ENCODE results near the gene NHSL1. TPM values are rescaled to one million over a fixed set of nuclear protein-coding genes. Genes with fewer than 3 reads are reported as not detected.

NHSL1 gene
- total and polyA plus RNA-seq, 2 donors (not counting 3 experiments of a cell fraction or from before 2014, with no cell fraction given), result 24.8 to 55.0 TPM

DNA sequence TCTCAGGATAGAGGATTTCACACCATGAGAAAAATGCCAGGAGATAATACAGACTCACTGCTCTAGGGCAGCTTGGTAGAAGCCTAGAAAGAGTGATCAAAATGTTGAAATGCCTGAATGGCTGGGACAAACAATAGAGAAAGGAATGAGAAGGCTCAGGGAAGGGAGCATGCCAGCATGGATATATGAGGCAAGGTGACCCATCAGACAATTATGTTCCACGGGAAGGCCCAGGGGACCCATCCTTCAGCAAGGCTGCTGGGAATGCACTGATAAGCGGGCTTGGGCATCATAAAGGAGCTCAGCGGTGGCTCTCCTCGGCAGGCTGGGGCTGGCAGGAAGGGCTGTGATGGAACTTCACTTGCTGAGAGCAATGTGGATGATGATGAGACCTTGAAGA lies 83.1 kb downstream of the NHSL1 start:
- ChIA-PET POLR2A (no interaction called here), CTCF (interaction anchor here (1.4 to 1.6 kb wide), 2 partner anchors 11 to 300 kb away, joined by 4 read pairs; no protein-coding TSS in a partner anchor)
- intact Hi-C loops (cut with micrococcal nuclease) (no loop called here), dilution Hi-C loops (cut with MboI; ENCODE audit: extremely low pct_ligation_motif_present, low sequenced_read_pairs) (no loop called here)
- no peak overlapping the region for H2AFZ ChIP-seq (ENCODE audit: low read depth, low read length)
- H3K9me1 ChIP-seq (replicated peaks; ENCODE audit: control insufficient read depth, extremely low read depth, insufficient read depth, low read length), result no peaks in the 10 kb centered on the region
- FAIRE-seq, result no peak
- no peak for DNase-seq (ENCODE audit: low read depth, low spot score)
- TF ChIP-seq GATA2 (IDR thresholded peaks at IDR 0.05; ENCODE audit: insufficient read depth, insufficient read length, low read depth, low read length) (no peak), POLR2A (IDR thresholded peaks at IDR 0.05; ENCODE audit: low read depth, low read length) (no peak), POLR2AphosphoS5 (IDR thresholded peaks at IDR 0.05; ENCODE audit: insufficient read depth, low read depth, low read length) (no peak), MYC (IDR thresholded peaks at IDR 0.05; ENCODE audit: low read depth, low read length) (no peak)
- TF ChIP-seq, protein P1, sequence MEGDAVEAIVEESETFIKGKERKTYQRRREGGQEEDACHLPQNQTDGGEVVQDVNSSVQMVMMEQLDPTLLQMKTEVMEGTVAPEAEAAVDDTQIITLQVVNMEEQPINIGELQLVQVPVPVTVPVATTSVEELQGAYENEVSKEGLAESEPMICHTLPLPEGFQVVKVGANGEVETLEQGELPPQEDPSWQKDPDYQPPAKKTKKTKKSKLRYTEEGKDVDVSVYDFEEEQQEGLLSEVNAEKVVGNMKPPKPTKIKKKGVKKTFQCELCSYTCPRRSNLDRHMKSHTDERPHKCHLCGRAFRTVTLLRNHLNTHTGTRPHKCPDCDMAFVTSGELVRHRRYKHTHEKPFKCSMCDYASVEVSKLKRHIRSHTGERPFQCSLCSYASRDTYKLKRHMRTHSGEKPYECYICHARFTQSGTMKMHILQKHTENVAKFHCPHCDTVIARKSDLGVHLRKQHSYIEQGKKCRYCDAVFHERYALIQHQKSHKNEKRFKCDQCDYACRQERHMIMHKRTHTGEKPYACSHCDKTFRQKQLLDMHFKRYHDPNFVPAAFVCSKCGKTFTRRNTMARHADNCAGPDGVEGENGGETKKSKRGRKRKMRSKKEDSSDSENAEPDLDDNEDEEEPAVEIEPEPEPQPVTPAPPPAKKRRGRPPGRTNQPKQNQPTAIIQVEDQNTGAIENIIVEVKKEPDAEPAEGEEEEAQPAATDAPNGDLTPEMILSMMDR (IDR thresholded peaks at IDR 0.05; ENCODE audit: extremely low read depth in 1 of 2, insufficient read depth in 1 of 2, low read depth in 1 of 2, low read length in 2 of 2), result no peak
- no TSS peak for BruUV-seq (replicated peaks)
- H3K9ac ChIP-seq (replicated peaks; ENCODE audit: extremely low read depth, insufficient read depth, low read length), result no peak overlapping the region
- H3K9me3 ChIP-seq (replicated peaks; ENCODE audit: control insufficient read depth, insufficient read depth, low read length), result no peaks in the 10 kb centered on the region
- no peaks in the 10 kb centered on the region for H3K27me3 ChIP-seq (ENCODE audit: control insufficient read depth in 2 of 2, insufficient read depth in 2 of 2, low read length in 2 of 2)
- H3K36me3 ChIP-seq (ENCODE audit: control insufficient read depth in 2 of 2, extremely low read depth in 1 of 2, insufficient read depth in 2 of 2, low read length in 2 of 2), result peaks cover 4 to 5% of the 10 kb centered on the region in 2 experiments
- no peak overlapping the region for H3K27ac ChIP-seq (ENCODE audit: insufficient read depth, low read depth, low read length)
- no peaks in the 10 kb centered on the region for H4K20me1 ChIP-seq (replicated peaks; ENCODE audit: control insufficient read depth, extremely low read depth, insufficient read depth, low read length)
- H3K4me2 ChIP-seq (ENCODE audit: insufficient read depth, low read length), result no peak overlapping the region
- H3K4me1 ChIP-seq (ENCODE audit: control insufficient read depth, extremely low read depth, insufficient read depth, low read length), result peaks cover 10% of the 10 kb centered on the region
- no peak overlapping the region for H3K4me3 ChIP-seq (replicated peaks in 1 of 3; ENCODE audit: insufficient read depth in 1 of 3, low read depth in 1 of 3, low read length in 3 of 3)
- H3K79me2 ChIP-seq (ENCODE audit: control insufficient read depth, insufficient read depth, low read length), result no peaks in the 10 kb centered on the region

DNA sequence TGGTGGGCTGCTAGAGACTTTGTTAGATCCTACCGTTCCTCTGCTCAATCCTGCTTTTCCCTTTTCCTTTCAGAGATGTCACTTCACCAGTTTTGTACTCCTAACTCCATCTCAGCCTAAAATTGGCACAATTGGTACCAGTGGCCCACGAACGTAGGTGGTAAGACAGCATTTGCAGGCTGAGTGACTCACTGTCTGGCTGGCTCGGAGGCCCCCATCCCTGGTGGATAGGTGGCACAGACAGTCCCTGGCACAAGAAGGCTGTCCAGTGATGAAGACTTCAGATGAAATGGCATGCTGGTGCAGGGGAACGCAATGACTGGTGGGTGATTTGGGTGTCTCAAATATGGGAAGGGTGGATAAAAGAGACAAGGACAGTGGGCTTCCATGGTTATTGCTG lies 84.2 kb downstream of the NHSL1 start:
- Histone ChIP-seq H3K27me3 (ENCODE audit: control insufficient read depth in 2 of 2, insufficient read depth in 2 of 2, low read length in 2 of 2) (no peaks in the 10 kb centered on the region), H3K4me2 (ENCODE audit: insufficient read depth, low read length) (no peak overlapping the region), H3K36me3 (ENCODE audit: control insufficient read depth in 2 of 2, extremely low read depth in 1 of 2, insufficient read depth in 2 of 2, low read length in 2 of 2) (peaks cover 5% of the 10 kb centered on the region in 2 experiments), H3K9me3 (replicated peaks; ENCODE audit: control insufficient read depth, insufficient read depth, low read length) (no peaks in the 10 kb centered on the region), H3K4me3 (replicated peaks in 1 of 3; ENCODE audit: insufficient read depth in 1 of 3, low read depth in 1 of 3, low read length in 3 of 3) (no peak overlapping the region), H2AFZ (ENCODE audit: low read depth, low read length) (no peak overlapping the region), H3K79me2 (ENCODE audit: control insufficient read depth, insufficient read depth, low read length) (no peaks in the 10 kb centered on the region), H3K27ac (ENCODE audit: insufficient read depth, low read depth, low read length) (no peak overlapping the region), H4K20me1 (replicated peaks; ENCODE audit: control insufficient read depth, extremely low read depth, insufficient read depth, low read length) (no peaks in the 10 kb centered on the region), H3K9ac (replicated peaks; ENCODE audit: extremely low read depth, insufficient read depth, low read length) (no peak overlapping the region), H3K9me1 (replicated peaks; ENCODE audit: control insufficient read depth, extremely low read depth, insufficient read depth, low read length) (no peaks in the 10 kb centered on the region), H3K4me1 (ENCODE audit: control insufficient read depth, extremely low read depth, insufficient read depth, low read length) (peaks cover 20% of the 10 kb centered on the region)
- dilution Hi-C loops (cut with MboI; ENCODE audit: extremely low pct_ligation_motif_present, low sequenced_read_pairs), result no loop called here
- ChIA-PET CTCF (interaction anchor here (1.6 kb wide), 1 partner anchor 299 kb away, joined by 4 read pairs; no protein-coding TSS in a partner anchor), POLR2A (no interaction called here)
- DNase-seq (ENCODE audit: low read depth, low spot score), result no peak
- no TSS peak for BruUV-seq (replicated peaks)
- intact Hi-C loops (cut with micrococcal nuclease), result no loop called here
- no peak for TF ChIP-seq MYC (IDR thresholded peaks at IDR 0.05; ENCODE audit: low read depth, low read length)
- TF ChIP-seq POLR2A (IDR thresholded peaks at IDR 0.05; ENCODE audit: low read depth, low read length), result no peak
- TF ChIP-seq, protein P2, sequence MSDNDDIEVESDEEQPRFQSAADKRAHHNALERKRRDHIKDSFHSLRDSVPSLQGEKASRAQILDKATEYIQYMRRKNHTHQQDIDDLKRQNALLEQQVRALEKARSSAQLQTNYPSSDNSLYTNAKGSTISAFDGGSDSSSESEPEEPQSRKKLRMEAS (IDR thresholded peaks at IDR 0.05; ENCODE audit: insufficient read depth, insufficient read length), result no peak
- no peak for TF ChIP-seq JUN (IDR thresholded peaks at IDR 0.05; ENCODE audit: borderline replicate concordance, insufficient read depth, insufficient read length, low read depth)
- TF ChIP-seq GATA2 (IDR thresholded peaks at IDR 0.05; ENCODE audit: insufficient read depth, insufficient read length, low read depth, low read length), result no peak
- TF ChIP-seq EZH2 (IDR thresholded peaks at IDR 0.05; ENCODE audit: borderline replicate concordance, low read depth, low read length, severe bottlenecking), result no peak
- TF ChIP-seq, protein P1 (IDR thresholded peaks at IDR 0.05; ENCODE audit: extremely low read depth in 1 of 2, insufficient read depth in 1 of 2, low read depth in 1 of 2, low read length in 2 of 2), result no peak
- TF ChIP-seq POLR2AphosphoS5 (IDR thresholded peaks at IDR 0.05; ENCODE audit: insufficient read depth, low read depth, low read length), result no peak
- TF ChIP-seq FOS (IDR thresholded peaks at IDR 0.05; ENCODE audit: borderline replicate concordance, insufficient read depth, low read length), result no peak
- no peak for FAIRE-seq

All from endothelial cell of umbilical vein (primary cell).